Measurements from ENCODE around the gene TNFRSF12A. TPM values are rescaled to one million over a fixed set of nuclear protein-coding genes. Genes with fewer than 3 reads are reported as not detected.

TNFRSF12A gene
- total RNA-seq, 1 experiment from 2014 or later: 156 TPM

- peaks cover 18% of the 10 kb centered on the region for H3K4me1 ChIP-seq (ENCODE audit: control insufficient read depth, insufficient read depth, low read length)
- DNase-seq (ENCODE audit: low read depth, low spot score) (no peak), ATAC-seq (no peak)
- TF ChIP-seq, protein P1, sequence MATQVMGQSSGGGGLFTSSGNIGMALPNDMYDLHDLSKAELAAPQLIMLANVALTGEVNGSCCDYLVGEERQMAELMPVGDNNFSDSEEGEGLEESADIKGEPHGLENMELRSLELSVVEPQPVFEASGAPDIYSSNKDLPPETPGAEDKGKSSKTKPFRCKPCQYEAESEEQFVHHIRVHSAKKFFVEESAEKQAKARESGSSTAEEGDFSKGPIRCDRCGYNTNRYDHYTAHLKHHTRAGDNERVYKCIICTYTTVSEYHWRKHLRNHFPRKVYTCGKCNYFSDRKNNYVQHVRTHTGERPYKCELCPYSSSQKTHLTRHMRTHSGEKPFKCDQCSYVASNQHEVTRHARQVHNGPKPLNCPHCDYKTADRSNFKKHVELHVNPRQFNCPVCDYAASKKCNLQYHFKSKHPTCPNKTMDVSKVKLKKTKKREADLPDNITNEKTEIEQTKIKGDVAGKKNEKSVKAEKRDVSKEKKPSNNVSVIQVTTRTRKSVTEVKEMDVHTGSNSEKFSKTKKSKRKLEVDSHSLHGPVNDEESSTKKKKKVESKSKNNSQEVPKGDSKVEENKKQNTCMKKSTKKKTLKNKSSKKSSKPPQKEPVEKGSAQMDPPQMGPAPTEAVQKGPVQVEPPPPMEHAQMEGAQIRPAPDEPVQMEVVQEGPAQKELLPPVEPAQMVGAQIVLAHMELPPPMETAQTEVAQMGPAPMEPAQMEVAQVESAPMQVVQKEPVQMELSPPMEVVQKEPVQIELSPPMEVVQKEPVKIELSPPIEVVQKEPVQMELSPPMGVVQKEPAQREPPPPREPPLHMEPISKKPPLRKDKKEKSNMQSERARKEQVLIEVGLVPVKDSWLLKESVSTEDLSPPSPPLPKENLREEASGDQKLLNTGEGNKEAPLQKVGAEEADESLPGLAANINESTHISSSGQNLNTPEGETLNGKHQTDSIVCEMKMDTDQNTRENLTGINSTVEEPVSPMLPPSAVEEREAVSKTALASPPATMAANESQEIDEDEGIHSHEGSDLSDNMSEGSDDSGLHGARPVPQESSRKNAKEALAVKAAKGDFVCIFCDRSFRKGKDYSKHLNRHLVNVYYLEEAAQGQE (IDR thresholded peaks at IDR 0.05; ENCODE audit: insufficient read depth in 1 of 2, low read depth in 2 of 2, low read length in 1 of 2): no peak
- TF ChIP-seq, protein P2, sequence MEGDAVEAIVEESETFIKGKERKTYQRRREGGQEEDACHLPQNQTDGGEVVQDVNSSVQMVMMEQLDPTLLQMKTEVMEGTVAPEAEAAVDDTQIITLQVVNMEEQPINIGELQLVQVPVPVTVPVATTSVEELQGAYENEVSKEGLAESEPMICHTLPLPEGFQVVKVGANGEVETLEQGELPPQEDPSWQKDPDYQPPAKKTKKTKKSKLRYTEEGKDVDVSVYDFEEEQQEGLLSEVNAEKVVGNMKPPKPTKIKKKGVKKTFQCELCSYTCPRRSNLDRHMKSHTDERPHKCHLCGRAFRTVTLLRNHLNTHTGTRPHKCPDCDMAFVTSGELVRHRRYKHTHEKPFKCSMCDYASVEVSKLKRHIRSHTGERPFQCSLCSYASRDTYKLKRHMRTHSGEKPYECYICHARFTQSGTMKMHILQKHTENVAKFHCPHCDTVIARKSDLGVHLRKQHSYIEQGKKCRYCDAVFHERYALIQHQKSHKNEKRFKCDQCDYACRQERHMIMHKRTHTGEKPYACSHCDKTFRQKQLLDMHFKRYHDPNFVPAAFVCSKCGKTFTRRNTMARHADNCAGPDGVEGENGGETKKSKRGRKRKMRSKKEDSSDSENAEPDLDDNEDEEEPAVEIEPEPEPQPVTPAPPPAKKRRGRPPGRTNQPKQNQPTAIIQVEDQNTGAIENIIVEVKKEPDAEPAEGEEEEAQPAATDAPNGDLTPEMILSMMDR (IDR thresholded peaks at IDR 0.05): peak; percentile 16; the same call in 1 of the 2 replicates
- H3K4me3 ChIP-seq (ENCODE audit: low read depth in 2 of 2, low read length in 2 of 2): no peak within 1 kb of the TSS
- H3K9me3 ChIP-seq (ENCODE audit: control insufficient read depth, insufficient read depth, low read depth, low read length): no peaks in the 10 kb centered on the region
- BruUV-seq (replicated peaks): no TSS peak
- in situ Hi-C loops (cut with HindIII; ENCODE audit: low pct_unique_long_range_greater_than_20kb, low sequenced_read_pairs) (no loop called here), intact Hi-C loops (cut with micrococcal nuclease; ENCODE audit: unreplicated experiment) (no loop called here)
- peaks cover 9% of the 10 kb centered on the region for H3K36me3 ChIP-seq (ENCODE audit: control insufficient read depth, insufficient read depth, low read length)
- H3K27me3 ChIP-seq (ENCODE audit: control insufficient read depth, insufficient read depth, low read length): no peaks in the 10 kb centered on the region
- ChIA-PET CTCF (interaction anchor here (1.0 kb wide), 1 partner anchor 10 kb away, joined by 3 read pairs; no protein-coding TSS in a partner anchor), POLR2A (no interaction called here)
- H3K27ac ChIP-seq (ENCODE audit: low read length): no peak within 1 kb of the TSS
Measured at GRCh38 chr16:3017794-3018506, 2.2 kb upstream of the TNFRSF12A start, which contains the start of gene CLDN6. Gene CLDN6 (minus strand): TSS chr16:3018183. CDS start chr16:3016021, 2,162 bp downstream.

- ChIA-PET CTCF (interaction anchor here (0.6 to 1.2 kb wide), 3 partner anchors 9 to 16 kb away, joined by 3 to 5 read pairs (median 3); no protein-coding TSS in a partner anchor), POLR2A (interaction anchor here (0.6 kb wide), 1 partner anchor 1133 kb away, joined by 10 read pairs; no protein-coding TSS in a partner anchor)
- intact Hi-C loops (cut with micrococcal nuclease; ENCODE audit: unreplicated experiment): no loop called here
- DNase-seq (ENCODE audit: low read depth, low spot score) (no peak), ATAC-seq (no peak)
- H3K27ac ChIP-seq (ENCODE audit: low read length): peak overlapping the region; percentile 85
- H3K4me1 ChIP-seq (ENCODE audit: control insufficient read depth, insufficient read depth, low read length): peaks cover 16% of the 10 kb centered on the region
- peaks cover 9% of the 10 kb centered on the region for H3K36me3 ChIP-seq (ENCODE audit: control insufficient read depth, insufficient read depth, low read length)
- no peaks in the 10 kb centered on the region for H3K27me3 ChIP-seq (ENCODE audit: control insufficient read depth, insufficient read depth, low read length)
- in situ Hi-C loops (cut with HindIII; ENCODE audit: low pct_unique_long_range_greater_than_20kb, low sequenced_read_pairs): no loop called here
- H3K4me3 ChIP-seq (ENCODE audit: low read depth in 2 of 2, low read length in 2 of 2): peak overlapping the region; percentile 94 to 95
- H3K9me3 ChIP-seq (ENCODE audit: control insufficient read depth, insufficient read depth, low read depth, low read length): no peaks in the 10 kb centered on the region
- TF ChIP-seq, protein P2 (IDR thresholded peaks at IDR 0.05): no peak
- TF ChIP-seq POLR2AphosphoS5 (IDR thresholded peaks at IDR 0.05; ENCODE audit: low read depth, low read length) (no peak), TCF7L2 (IDR thresholded peaks at IDR 0.05; ENCODE audit: low read depth, low read length) (no peak), SIN3A (IDR thresholded peaks at IDR 0.05; ENCODE audit: borderline replicate concordance, insufficient read depth, low read depth, low read length) (no peak)
- TF ChIP-seq, protein P1 (IDR thresholded peaks at IDR 0.05; ENCODE audit: insufficient read depth in 1 of 2, low read depth in 2 of 2, low read length in 1 of 2): no peak
- BruUV-seq (replicated peaks): no TSS peak
Measured at GRCh38 chr16:3019594-3020246, 448 bp upstream of the TNFRSF12A start.
